Suprapubic skin (tissue), 4 donors: ENCODE measurements around the gene FTSJ1. TPM values are rescaled to one million over a fixed set of nuclear protein-coding genes. Genes with fewer than 3 reads are reported as not detected.
"Not testable (repeated sequence)": the region's sequence is repeated elsewhere in the genome, so short reads cannot be mapped to it uniquely, and the experiment has no call there.

Source experiments
- DNase-seq, 2 donors: peaks; one replicate each; pipeline ENCODE4 v3.0.0-alpha.2; 2019; ENCODE audit warnings: low spot score in 2 of 2
- H3K27ac ChIP-seq: fragments of 200-600 bp; sonication (generic); one replicate; pipeline ENCODE4 v1.5.1; 2019
- H3K27me3 ChIP-seq: fragments of 200-600 bp; sonication (generic); one replicate; pipeline ENCODE4 v1.5.1; 2019
- H3K36me3 ChIP-seq: fragments of 200-600 bp; sonication (generic); one replicate; pipeline ENCODE4 v1.5.1; 2019
- H3K4me1 ChIP-seq: fragments of 200-600 bp; sonication (generic); one replicate; pipeline ENCODE4 v1.5.1; 2019
- H3K4me3 ChIP-seq: fragments of 200-600 bp; sonication (generic); one replicate; pipeline ENCODE4 v1.5.1; 2019; ENCODE audit warnings: mild to moderate bottlenecking
- H3K9me3 ChIP-seq: fragments of 200-600 bp; sonication (generic); one replicate; pipeline ENCODE4 v1.5.1; 2019
- CTCF ChIP-seq, 2 donors: fragments of 200-600 bp in 1 of 2; fragments of 450-650 bp in 1 of 2; sonication (generic) in 1 of 2; IDR thresholded peaks; one replicate each; pipeline ENCODE4 v1.5.1; 2016 to 2019; ENCODE audit warnings: antibody characterized with exemption in 2 of 2, mild to moderate bottlenecking in 1 of 2, moderate library complexity in 1 of 2
- EP300 ChIP-seq: sonication (generic); formaldehyde crosslinking; IDR thresholded peaks from one replicate; pipeline ENCODE4 v1.6.1; 2017; ENCODE audit warnings: antibody characterized with exemption
- POLR2A ChIP-seq, 2 donors: fragments of 450-650 bp; IDR thresholded peaks; one replicate each; pipeline ENCODE4 v1.6.1; 2017; ENCODE audit warnings: antibody characterized with exemption in 2 of 2, mild to moderate bottlenecking in 2 of 2, moderate library complexity in 2 of 2
- POLR2AphosphoS5 ChIP-seq, 3 donors: sonication (generic); formaldehyde crosslinking; IDR thresholded peaks; one replicate each; pipeline ENCODE4 v1.6.1; 2017; ENCODE audit warnings: antibody characterized with exemption in 3 of 3
- WGBS: methylation state at CpG from one replicate; pipeline ENCODE4 v1.1.5; 2018; 5-methylcytosine and 5-hydroxymethylcytosine counted together
- total RNA-seq, 4 donors: library from RNA; depleted of rRNA; stranded (reverse); fragments of >200 nt; gene quantifications; one replicate each; pipeline ENCODE4 v1.1.0, GENCODE V29; 2016

FTSJ1 gene
- total RNA-seq, 4 donors from 2014 or later = 27.8 to 54.3 (median 47.9) TPM

GRCh38 chrX:48514126-48514806 is 38.3 kb downstream of the FTSJ1 start:
- 86% methylated on average over 12 of the region's 16 CpGs for WGBS
- no peak overlapping the region for H3K27ac ChIP-seq
- H3K9me3 ChIP-seq = no peaks in the 10 kb centered on the region
- TF ChIP-seq EP300 = no peak
- H3K4me1 ChIP-seq = peaks cover 6% of the 10 kb centered on the region
- peaks cover 6% of the 10 kb centered on the region for H3K36me3 ChIP-seq
- DNase-seq = no peak
- no peak overlapping the region for H3K4me3 ChIP-seq
- H3K27me3 ChIP-seq = no peaks in the 10 kb centered on the region

GRCh38 chrX:48514868-48515460 is 39.0 kb downstream of the FTSJ1 start:
- Histone ChIP-seq H3K4me3 (no peak overlapping the region), H3K9me3 (no peaks in the 10 kb centered on the region), H3K4me1 (peaks cover under 1% of the 10 kb centered on the region), H3K36me3 (peaks cover 6% of the 10 kb centered on the region), H3K27ac (no peak overlapping the region), H3K27me3 (no peaks in the 10 kb centered on the region)
- TF ChIP-seq EP300 (no peak), POLR2A (IDR thresholded peaks at IDR 0.05) (no peak)
- 84% methylated on average over 9 of the region's 9 CpGs for WGBS
- no peak for DNase-seq

- Histone ChIP-seq H3K4me1 (no peaks in the 10 kb centered on the region), H3K9me3 (no peaks in the 10 kb centered on the region), H3K4me3 (no peak overlapping the region), H3K36me3 (peaks cover 6% of the 10 kb centered on the region), H3K27ac (no peak overlapping the region), H3K27me3 (no peaks in the 10 kb centered on the region)
- TF ChIP-seq POLR2AphosphoS5 (IDR thresholded peaks at IDR 0.05) (no peak), CTCF (IDR thresholded peaks at IDR 0.05) (no peak), EP300 (no peak), POLR2A (IDR thresholded peaks at IDR 0.05) (no peak)
- no peak for DNase-seq
- 79% methylated on average over 10 of the region's 10 CpGs for WGBS
Measured at GRCh38 chrX:48515842-48516241, 39.8 kb downstream of the FTSJ1 start.

GRCh38 chrX:48516285-48516684 is 40.3 kb downstream of the FTSJ1 start:
- Histone ChIP-seq H3K27me3 (no peaks in the 10 kb centered on the region), H3K4me1 (peaks cover 2% of the 10 kb centered on the region), H3K36me3 (peaks cover 6% of the 10 kb centered on the region), H3K9me3 (no peaks in the 10 kb centered on the region), H3K27ac (no peak overlapping the region), H3K4me3 (no peak overlapping the region)
- no peak for DNase-seq
- WGBS = 82% methylated on average over 10 of the region's 10 CpGs
- TF ChIP-seq EP300 (no peak), CTCF (IDR thresholded peaks at IDR 0.05) (no peak), POLR2AphosphoS5 (IDR thresholded peaks at IDR 0.05) (no peak), POLR2A (IDR thresholded peaks at IDR 0.05) (no peak)

GRCh38 chrX:48516987-48517386 is 41.0 kb downstream of the FTSJ1 start:
- Histone ChIP-seq H3K36me3 (peaks cover 6% of the 10 kb centered on the region), H3K9me3 (no peaks in the 10 kb centered on the region), H3K27ac (no peak overlapping the region), H3K4me3 (no peak overlapping the region), H3K4me1 (peaks cover 3% of the 10 kb centered on the region), H3K27me3 (no peaks in the 10 kb centered on the region)
- 72% methylated on average over 2 of the region's 5 CpGs for WGBS
- no peak for DNase-seq
- TF ChIP-seq EP300 (no peak), POLR2A (IDR thresholded peaks at IDR 0.05) (no peak), POLR2AphosphoS5 (IDR thresholded peaks at IDR 0.05) (no peak), CTCF (IDR thresholded peaks at IDR 0.05) (no peak)

- H3K9me3 ChIP-seq, H3K27ac ChIP-seq, H3K27me3 ChIP-seq, H3K36me3 ChIP-seq, DNase-seq, H3K4me3 ChIP-seq: not testable (repeated sequence)
- no CpG with 5 or more reads among the region's 4 CpGs for WGBS
- H3K4me1 ChIP-seq = peaks cover 11% of the 10 kb centered on the region
Measured at GRCh38 chrX:48519481-48519880, 43.5 kb downstream of the FTSJ1 start.
